Parathyroid adenoma (tissue), 2 donors: ENCODE measurements around the gene SLC12A6.
"Not testable (repeated sequence)": the region's sequence is repeated elsewhere in the genome, so short reads cannot be mapped to it uniquely, and the experiment has no call there.

Experiments
- H2AFZ ChIP-seq: fragments of 300-600 bp; sonication (generic); one replicate; pipeline ENCODE4 v1.7.0; 2017; ENCODE audit warnings: antibody characterized with exemption, mild to moderate bottlenecking
- H3K27ac ChIP-seq: fragments of 300-600 bp; sonication (generic); one replicate; pipeline ENCODE4 v1.7.0; 2017
- H3K27me3 ChIP-seq: fragments of 300-600 bp; sonication (generic); one replicate; pipeline ENCODE4 v1.7.0; 2017; ENCODE audit warnings: low read length; ENCODE audit not compliant: control insufficient read depth, insufficient read depth
- H3K36me3 ChIP-seq: fragments of 300-600 bp; sonication (generic); one replicate; pipeline ENCODE4 v1.7.0; 2017; ENCODE audit warnings: low read length; ENCODE audit not compliant: control insufficient read depth, insufficient read depth
- H3K4me1 ChIP-seq: fragments of 300-600 bp; sonication (generic); one replicate; pipeline ENCODE4 v1.7.0; 2017; ENCODE audit warnings: control low read depth
- H3K4me2 ChIP-seq: fragments of 300-600 bp; sonication (generic); one replicate; pipeline ENCODE4 v1.7.0; 2017; ENCODE audit warnings: low read length
- H3K4me3 ChIP-seq: fragments of 300-600 bp; sonication (generic); one replicate; pipeline ENCODE4 v1.7.0; 2017; ENCODE audit warnings: low read depth, low read length
- H3K79me2 ChIP-seq: fragments of 300-600 bp; sonication (generic); one replicate; pipeline ENCODE4 v1.7.0; 2017; ENCODE audit warnings: control low read depth
- H3K9ac ChIP-seq: fragments of 300-600 bp; sonication (generic); one replicate; pipeline ENCODE4 v1.7.0; 2017; ENCODE audit warnings: mild to moderate bottlenecking
- H3K9me3 ChIP-seq: fragments of 300-600 bp; sonication (generic); one replicate; pipeline ENCODE4 v1.7.0; 2017; ENCODE audit warnings: low read length; ENCODE audit not compliant: control insufficient read depth
- CTCF ChIP-seq: fragments of 300-600 bp; sonication (generic); IDR thresholded peaks from one replicate; pipeline ENCODE4 v1.7.0; 2017; ENCODE audit warnings: antibody characterized with exemption, mild to moderate bottlenecking
- donor health status: primary hyperparathyroidism.

SLC12A6 gene

DNA sequence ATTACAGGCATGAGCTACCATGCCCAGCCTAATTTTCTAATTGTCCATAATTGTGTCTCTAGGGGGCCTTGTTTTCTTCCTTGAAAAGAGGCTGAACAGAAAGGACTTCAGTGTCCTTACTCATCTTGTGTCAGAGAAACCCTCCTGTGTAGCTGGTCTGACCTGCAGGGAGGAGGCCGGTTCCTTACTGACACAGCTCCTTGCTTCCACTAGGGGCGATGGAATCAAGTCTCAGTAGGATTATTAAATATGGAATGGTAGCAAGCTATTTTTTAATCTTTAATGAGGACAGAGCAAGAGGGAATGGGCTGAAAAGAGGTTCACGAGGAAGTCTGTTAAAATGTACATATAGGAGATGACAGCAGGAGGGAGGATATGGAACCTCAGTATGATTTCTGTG, 20.8 kb upstream of the SLC12A6 start:
- H3K27me3 ChIP-seq, result no peaks in the 10 kb centered on the region

GRCh38 chr15:34357653-34358052, 20.1 kb upstream of the SLC12A6 start:
- Histone ChIP-seq H3K4me1 (no peaks in the 10 kb centered on the region), H3K27me3 (no peaks in the 10 kb centered on the region), H3K27ac (no peak overlapping the region), H3K79me2 (no peaks in the 10 kb centered on the region), H3K4me2 (no peak overlapping the region), H3K9ac (no peak overlapping the region), H3K4me3 (no peak overlapping the region), H3K9me3 (no peaks in the 10 kb centered on the region), H2AFZ (no peak overlapping the region), H3K36me3 (no peaks in the 10 kb centered on the region)
- no peak for TF ChIP-seq CTCF

More for the DNA sequence above, 20.8 kb upstream of the SLC12A6 start:
- no peak overlapping the region for H3K27ac ChIP-seq
- H3K4me1 ChIP-seq, result no peaks in the 10 kb centered on the region
- no peaks in the 10 kb centered on the region for H3K79me2 ChIP-seq
- no peak overlapping the region for H3K9ac ChIP-seq
- H3K9me3 ChIP-seq, result no peaks in the 10 kb centered on the region
- peak; percentile 12 for TF ChIP-seq CTCF
- H2AFZ ChIP-seq, result no peak overlapping the region
- no peaks in the 10 kb centered on the region for H3K36me3 ChIP-seq
- H3K4me3 ChIP-seq, result no peak overlapping the region
- H3K4me2 ChIP-seq, result no peak overlapping the region

DNA sequence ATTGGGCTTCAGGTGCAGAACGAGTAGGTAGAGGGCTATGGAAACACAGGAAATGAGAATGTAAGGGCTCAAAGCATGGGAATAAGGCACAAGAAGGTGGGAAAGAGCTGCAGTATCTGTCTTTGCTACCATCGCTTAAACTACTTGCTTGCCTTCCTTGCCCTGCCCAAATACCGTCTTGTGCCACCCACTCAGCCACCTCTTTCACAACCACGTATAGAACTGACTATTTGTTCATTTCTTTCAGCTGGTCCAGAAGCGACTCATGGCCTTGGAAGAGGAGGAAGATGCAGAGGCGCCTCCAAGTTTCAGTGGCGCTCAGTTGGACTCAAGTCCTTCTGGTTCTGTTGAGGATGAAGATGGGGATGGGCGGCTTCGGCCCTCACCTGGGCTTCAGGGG, 17.7 kb upstream of the SLC12A6 start:
- Histone ChIP-seq H3K27me3 (no peaks in the 10 kb centered on the region), H3K4me2 (no peak overlapping the region), H2AFZ (no peak overlapping the region), H3K36me3 (no peaks in the 10 kb centered on the region), H3K9ac (no peak overlapping the region), H3K9me3 (no peaks in the 10 kb centered on the region), H3K79me2 (no peaks in the 10 kb centered on the region), H3K27ac (no peak overlapping the region), H3K4me1 (no peaks in the 10 kb centered on the region), H3K4me3 (no peak overlapping the region)
- no peak for TF ChIP-seq CTCF

DNA sequence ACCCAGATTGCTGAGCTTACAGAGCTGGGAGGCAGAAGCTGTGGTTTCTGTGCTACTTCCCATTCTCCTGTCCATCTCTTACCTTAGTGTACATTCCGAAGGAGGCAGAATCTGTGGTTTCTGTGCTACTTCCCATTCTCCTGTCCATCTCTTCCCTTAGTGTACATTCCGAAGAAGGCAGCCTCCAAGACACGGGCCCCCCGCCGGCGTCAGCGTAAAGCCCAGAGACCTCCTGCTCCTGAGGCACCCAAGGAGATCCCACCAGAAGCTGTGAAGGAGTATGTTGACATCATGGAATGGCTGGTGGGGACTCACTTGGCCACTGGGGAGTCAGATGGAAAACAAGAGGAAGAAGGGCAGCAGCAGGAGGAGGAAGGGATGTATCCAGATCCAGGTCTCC, 16.7 kb upstream of the SLC12A6 start:
- no peaks in the 10 kb centered on the region for H3K36me3 ChIP-seq
- H3K79me2 ChIP-seq, result no peaks in the 10 kb centered on the region
- no peak overlapping the region for H3K4me3 ChIP-seq
- TF ChIP-seq CTCF, result no peak
- no peak overlapping the region for H3K4me2 ChIP-seq
- no peak overlapping the region for H3K27ac ChIP-seq
- no peaks in the 10 kb centered on the region for H3K9me3 ChIP-seq
- no peaks in the 10 kb centered on the region for H3K4me1 ChIP-seq
- H3K27me3 ChIP-seq, result no peaks in the 10 kb centered on the region
- H3K9ac ChIP-seq, result no peak overlapping the region
- no peak overlapping the region for H2AFZ ChIP-seq

- TF ChIP-seq CTCF, result no peak
- no peak overlapping the region for H3K27ac ChIP-seq
These were observed 16.0 kb upstream of the SLC12A6 start for GRCh38 chr15:34353627-34354026.

DNA sequence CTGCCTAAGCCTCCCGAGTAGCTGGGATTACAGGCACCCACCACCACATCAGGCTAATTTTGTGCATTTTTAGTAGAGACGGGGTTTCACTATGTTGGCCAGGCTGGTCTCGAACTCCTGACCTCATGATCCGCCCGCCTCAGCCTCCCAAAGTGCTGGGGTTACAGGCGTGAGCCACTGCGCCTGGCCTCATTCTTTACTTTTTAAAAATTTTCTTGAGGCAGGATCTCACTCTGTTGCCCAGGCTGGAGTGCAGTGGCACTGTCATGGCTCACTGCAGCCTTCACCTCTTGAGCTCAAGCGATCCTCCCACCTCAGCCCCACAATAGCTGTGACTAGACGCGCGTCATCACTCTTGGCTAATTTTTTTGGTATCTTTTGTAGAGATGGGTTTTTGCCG, 15.4 kb upstream of the SLC12A6 start:
- H3K36me3 ChIP-seq, H2AFZ ChIP-seq, H3K27me3 ChIP-seq, H3K27ac ChIP-seq, H3K4me3 ChIP-seq, H3K9ac ChIP-seq, H3K79me2 ChIP-seq, H3K9me3 ChIP-seq, H3K4me1 ChIP-seq, H3K4me2 ChIP-seq: not testable (repeated sequence)

More at GRCh38 chr15:34353627-34354026, 16.0 kb upstream of the SLC12A6 start:
- Histone ChIP-seq H3K4me1 (no peaks in the 10 kb centered on the region), H3K79me2 (no peaks in the 10 kb centered on the region), H3K27me3 (no peaks in the 10 kb centered on the region), H3K4me2 (no peak overlapping the region), H3K9me3 (no peaks in the 10 kb centered on the region), H2AFZ (no peak overlapping the region), H3K36me3 (no peaks in the 10 kb centered on the region), H3K4me3 (no peak overlapping the region), H3K9ac (no peak overlapping the region)
